ENCODE data around the gene CFI.

The CFI gene

GRCh38 chr4:109730619-109731545, 70.9 kb downstream of the CFI start:
- DNase-seq (ENCODE audit: low read depth), result no peak

- peak; percentile 57 for DNase-seq (ENCODE audit: low read depth)
Observed at GRCh38 chr4:109729718-109730618, 71.8 kb downstream of the CFI start, which contains the start of gene PLA2G12A. TSS of gene PLA2G12A (minus strand) at chr4:109730070. CDS start at chr4:109729809, 261 bp downstream.

- DNase-seq (ENCODE audit: low read depth), result no peak
Observed at GRCh38 chr4:109729117-109729717, 72.6 kb downstream of the CFI start.

- no peak for DNase-seq (ENCODE audit: low read depth)
Observed at GRCh38 chr4:109728385-109728784, 73.4 kb downstream of the CFI start.

- no peak for DNase-seq (ENCODE audit: low read depth)
Observed at GRCh38 chr4:109723110-109723509, 78.7 kb downstream of the CFI start.

- no peak for DNase-seq (ENCODE audit: low read depth)
Observed at GRCh38 chr4:109722357-109722756, 79.4 kb downstream of the CFI start.

- no peak for DNase-seq (ENCODE audit: low read depth)
Observed at GRCh38 chr4:109721033-109721432, 80.8 kb downstream of the CFI start.

GRCh38 chr4:109719604-109720003, 82.2 kb downstream of the CFI start:
- DNase-seq (ENCODE audit: low read depth), result no peak

GRCh38 chr4:109718759-109719158, 83.0 kb downstream of the CFI start:
- no peak for DNase-seq (ENCODE audit: low read depth)

GRCh38 chr4:109713500-109713899, 88.3 kb downstream of the CFI start:
- DNase-seq (ENCODE audit: low read depth), result no peak

- DNase-seq (ENCODE audit: low read depth), result no peak
Observed at GRCh38 chr4:109708990-109709389, 92.8 kb downstream of the CFI start.

GRCh38 chr4:109708435-109708834, 93.4 kb downstream of the CFI start:
- no peak for DNase-seq (ENCODE audit: low read depth)

- no peak for DNase-seq (ENCODE audit: low read depth)
Observed at GRCh38 chr4:109703664-109704361, 98.0 kb downstream of the CFI start.

GRCh38 chr4:109702950-109703663, 98.7 kb downstream of the CFI start, which contains the start of gene CASP6:
TSS of gene CASP6 (minus strand) at chr4:109703445. CDS start at chr4:109703395, 50 bp downstream.
- peak; percentile 45 for DNase-seq (ENCODE audit: low read depth)

- DNase-seq (ENCODE audit: low read depth), result no peak
Observed at GRCh38 chr4:109701566-109702410, 100.0 kb downstream of the CFI start.

- DNase-seq (ENCODE audit: low read depth), result no peak
Observed at GRCh38 chr4:109699553-109700225, 102.1 kb downstream of the CFI start.

- DNase-seq (ENCODE audit: low read depth), result no peak
Observed at GRCh38 chr4:109698656-109699055, 103.1 kb downstream of the CFI start.

GRCh38 chr4:109691411-109691920, 110.3 kb downstream of the CFI start:
- no peak for DNase-seq (ENCODE audit: low read depth)
